PC-9 (cell line): ENCODE measurements around the gene FURIN. TPM values are rescaled to one million over a fixed set of nuclear protein-coding genes. Genes with fewer than 3 reads are reported as not detected.
A peak's percentile ranks its signal among the peaks of the same experiment; 100 is the strongest.

ENCODE experiments used
- BruUV-seq: library from RNA; stranded (reverse); fragments of 400-500 nt; replicated peaks from 2 replicates; lab custom pipeline; 2021; lab: Mats Ljungman, UMichigan
- CTCF ChIA-PET: fragments of 300-600 bp; sonication (Branson Sonifier 250); formaldehyde crosslinking; loops from one replicate; lab custom pipeline; 2022; ENCODE audit warnings: antibody characterized with exemption; lab: Charles Lee
- POLR2A ChIA-PET: fragments of 300-600 bp; sonication (Branson Sonifier 250); formaldehyde crosslinking; loops from one replicate; lab custom pipeline; 2022; ENCODE audit warnings: antibody characterized with exemption; ENCODE audit not compliant: unreplicated experiment; lab: Charles Lee
- DNase-seq, 2 experiments: peaks; one replicate each; pipeline versions ENCODE4 v3.0.0 to v3.0.0-alpha.2; 2015 to 2022; ENCODE audit warnings: mixed read lengths in 1 of 2
- H2AFZ ChIP-seq: fragments of 200-600 bp; sonication (generic); 2 replicates; pipeline ENCODE4 v1.8.1; 2017; ENCODE audit warnings: antibody characterized with exemption
- H3F3A ChIP-seq: fragments of 200-600 bp; sonication (generic); 2 replicates; pipeline ENCODE4 v1.8.1; 2017; ENCODE audit warnings: antibody characterized with exemption, mild to moderate bottlenecking, low read depth; ENCODE audit not compliant: insufficient read depth
- H3K27ac ChIP-seq: fragments of 200-600 bp; sonication (generic); 2 replicates; pipeline ENCODE4 v1.6.1; 2016; ENCODE audit warnings: mixed run types
- H3K27me3 ChIP-seq: fragments of 200-600 bp; sonication (generic); 2 replicates; pipeline ENCODE4 v1.6.1; 2016; ENCODE audit warnings: low read depth, mixed run types; ENCODE audit not compliant: insufficient read depth
- H3K36me3 ChIP-seq: fragments of 200-600 bp; sonication (generic); 2 replicates; pipeline ENCODE4 v1.6.1; 2016; ENCODE audit warnings: low read depth, mixed run types
- H3K4me1 ChIP-seq: fragments of 200-600 bp; sonication (generic); replicated peaks from 2 replicates; pipeline ENCODE4 v1.6.1; 2016; ENCODE audit warnings: mixed run types; ENCODE audit not compliant: insufficient read depth
- H3K4me2 ChIP-seq: fragments of 200-600 bp; sonication (generic); 2 replicates; pipeline ENCODE4 v1.6.1; 2017; ENCODE audit warnings: mixed run types
- H3K4me3 ChIP-seq: fragments of 200-600 bp; sonication (generic); 2 replicates; pipeline ENCODE4 v1.6.1; 2016; ENCODE audit warnings: mixed run types
- H3K79me2 ChIP-seq: fragments of 200-600 bp; sonication (generic); 2 replicates; pipeline ENCODE4 v1.6.1; 2017; ENCODE audit warnings: low read depth, mixed run types
- H3K9me2 ChIP-seq: fragments of 200-600 bp; sonication (generic); 2 replicates; pipeline ENCODE4 v1.8.1; 2017; ENCODE audit warnings: mild to moderate bottlenecking; ENCODE audit not compliant: insufficient read depth
- H3K9me3 ChIP-seq: fragments of 200-600 bp; sonication (generic); 2 replicates; pipeline ENCODE4 v1.8.1; 2016; ENCODE audit warnings: low read depth; ENCODE audit not compliant: insufficient read depth
- H4K20me1 ChIP-seq: fragments of 200-600 bp; sonication (generic); 2 replicates; pipeline ENCODE4 v1.8.1; 2017; ENCODE audit not compliant: insufficient read depth
- CTCF ChIP-seq: fragments of 200-600 bp; sonication (generic); conservative IDR thresholded peaks from 2 replicates; pipeline ENCODE4 v1.6.1; 2017; ENCODE audit warnings: mixed run types, antibody characterized with exemption, mild to moderate bottlenecking, moderate library complexity
- EZH2 ChIP-seq: fragments of 200-600 bp; sonication (generic); IDR thresholded peaks from 2 replicates; pipeline ENCODE4 v1.8.0; 2017; ENCODE audit warnings: antibody characterized with exemption, low read depth
- intact Hi-C: fragments of 100-400 bp; cut with micrococcal nuclease; formaldehyde crosslinking; loops from one replicate; pipeline ENCODE4 v1.10.0; 2022; ENCODE audit not compliant: unreplicated experiment
- total RNA-seq: library from RNA; stranded (reverse); gene quantifications from 2 replicates; pipeline ENCODE4 v1.2.3, GENCODE V29; 2021

The FURIN gene
- total RNA-seq, 1 experiment from 2014 or later = 50.4 TPM

- BruUV-seq = no TSS peak
- H3K9me2 ChIP-seq = no peaks in the 10 kb centered on the region
- H3K27me3 ChIP-seq = no peaks in the 10 kb centered on the region
- H4K20me1 ChIP-seq = no peaks in the 10 kb centered on the region
- H3K27ac ChIP-seq = no peak overlapping the region
- CTCF ChIA-PET = no interaction called here
- POLR2A ChIA-PET = no interaction called here
- H3K9me3 ChIP-seq = no peaks in the 10 kb centered on the region
- no peak overlapping the region for H3K4me2 ChIP-seq
- no peaks in the 10 kb centered on the region for H3K36me3 ChIP-seq
- H3K79me2 ChIP-seq = no peaks in the 10 kb centered on the region
- DNase-seq = no peak
- intact Hi-C loops = no loop called here
- H3F3A ChIP-seq = peaks cover 25% of the 10 kb centered on the region
- H3K4me1 ChIP-seq = peaks cover 39% of the 10 kb centered on the region
- H3K4me3 ChIP-seq = no peak overlapping the region
- H2AFZ ChIP-seq = no peak overlapping the region
- TF ChIP-seq CTCF (no peak), EZH2 (no peak)
Observed at GRCh38 chr15:90857337-90857736, 11.1 kb upstream of the FURIN start.

GRCh38 chr15:90857883-90858443, 10.4 kb upstream of the FURIN start:
- Histone ChIP-seq H3K9me2 (no peaks in the 10 kb centered on the region), H3K27me3 (no peaks in the 10 kb centered on the region), H2AFZ (no peak overlapping the region), H3K79me2 (no peaks in the 10 kb centered on the region), H3K4me3 (no peak overlapping the region), H3K9me3 (no peaks in the 10 kb centered on the region), H4K20me1 (no peaks in the 10 kb centered on the region), H3F3A (peaks cover 30% of the 10 kb centered on the region), H3K27ac (no peak overlapping the region), H3K4me2 (no peak overlapping the region), H3K4me1 (peaks cover 45% of the 10 kb centered on the region), H3K36me3 (no peaks in the 10 kb centered on the region)
- POLR2A ChIA-PET = no interaction called here
- CTCF ChIA-PET = no interaction called here
- no TSS peak for BruUV-seq
- DNase-seq = no peak
- no peak for TF ChIP-seq CTCF
- no peak for TF ChIP-seq EZH2
- intact Hi-C loops = no loop called here

- H3K9me2 ChIP-seq = no peaks in the 10 kb centered on the region
- no peaks in the 10 kb centered on the region for H3K27me3 ChIP-seq
- ChIA-PET CTCF (interaction anchor here (0.6 kb wide), 2 partner anchors 28 to 98 kb away, joined by 3 to 9 read pairs; no protein-coding TSS in a partner anchor), POLR2A (interaction anchor here (0.6 kb wide), 1 partner anchor 9 kb away, joined by 5 read pairs; the partner anchor contains the start of gene FURIN)
- H3K9me3 ChIP-seq = no peaks in the 10 kb centered on the region
- no peak for TF ChIP-seq CTCF
- no peak for TF ChIP-seq EZH2
- H4K20me1 ChIP-seq = no peaks in the 10 kb centered on the region
- no TSS peak for BruUV-seq
- peaks cover 61% of the 10 kb centered on the region for H3K4me1 ChIP-seq
- peaks cover 45% of the 10 kb centered on the region for H3F3A ChIP-seq
- intact Hi-C loops = no loop called here
- peak overlapping the region; percentile 28; the same call in 1 of the 2 replicates for H2AFZ ChIP-seq
- no peak for DNase-seq
- H3K27ac ChIP-seq = peak overlapping the region; percentile 90
- peak overlapping the region; percentile 62 for H3K4me2 ChIP-seq
- H3K36me3 ChIP-seq = no peaks in the 10 kb centered on the region
- no peak overlapping the region for H3K4me3 ChIP-seq
- no peaks in the 10 kb centered on the region for H3K79me2 ChIP-seq
Observed at GRCh38 chr15:90859234-90860131, 8.9 kb upstream of the FURIN start.
